K562 (cell line): ENCODE data around the gene PSMA8. TPM values are rescaled to one million over a fixed set of nuclear protein-coding genes. Genes with fewer than 3 reads are reported as not detected.

Experiments
- BCLAF1 ChIP-seq, 2 experiments: fragments of 450-650 bp in 1 of 2; IDR thresholded peaks; 2 replicates each; pipeline ENCODE4 v1.6.1; 2011 to 2017; ENCODE audit warnings: low read depth in 2 of 2, antibody characterized with exemption in 1 of 2, borderline replicate concordance in 1 of 2, low read length in 1 of 2, mild to moderate bottlenecking in 1 of 2, mixed read lengths in 1 of 2; ENCODE audit not compliant: control insufficient read depth in 1 of 2
- CBFA2T2 ChIP-seq: fragments of 450-650 bp; conservative IDR thresholded peaks from 2 replicates; pipeline ENCODE4 v1.6.1; 2017; ENCODE audit warnings: mild to moderate bottlenecking
- CBX2 ChIP-seq: fragments of 200-600 bp; sonication (generic); IDR thresholded peaks from one replicate; pipeline ENCODE4 v1.6.1; 2012; ENCODE audit warnings: mild to moderate bottlenecking, low read length, inconsistent platforms; ENCODE audit not compliant: insufficient read depth, poor library complexity, severe bottlenecking
- CREB1 ChIP-seq, 2 experiments: sonication (generic) in 1 of 2; formaldehyde crosslinking in 1 of 2; IDR thresholded peaks; 2 replicates each; pipeline versions ENCODE4 v1.6.1 to v1.8.0; 2012 to 2022; ENCODE audit warnings: inconsistent platforms in 1 of 2, mild to moderate bottlenecking in 1 of 2, missing genetic modification reagents in 1 of 2, moderate library complexity in 1 of 2
- CTBP1 ChIP-seq: fragments of 450-650 bp; IDR thresholded peaks from 2 replicates; pipeline ENCODE4 v1.6.1; 2016; ENCODE audit warnings: borderline replicate concordance
- FOSL1 ChIP-seq: fragments of 200-800 bp; sonication (Bioruptor generic); conservative IDR thresholded peaks from 2 replicates; pipeline ENCODE4 v1.6.1; 2016; ENCODE audit warnings: missing genetic modification characterization, missing compliant biosample characterization
- FUS ChIP-seq: fragments of 200-400 bp; formaldehyde crosslinking; optimal IDR thresholded peaks from 2 replicates; pipeline ENCODE3; 2017; ENCODE audit warnings: low read depth, low read length
- HDAC2 ChIP-seq: fragments of 450-650 bp; IDR thresholded peaks from 2 replicates; pipeline ENCODE4 v1.6.1; 2016; ENCODE audit warnings: mild to moderate bottlenecking
- KDM5B ChIP-seq: fragments of 200-600 bp; sonication (generic); IDR thresholded peaks from 2 replicates; pipeline ENCODE4 v1.6.1; 2012; ENCODE audit warnings: low read depth, mild to moderate bottlenecking, moderate library complexity, low read length, control low read depth, inconsistent platforms; ENCODE audit not compliant: insufficient replicate concordance
- KLF1 ChIP-seq: fragments of 450-650 bp; IDR thresholded peaks from 2 replicates; pipeline ENCODE4 v1.6.1; 2016; ENCODE audit warnings: missing genetic modification characterization, missing compliant biosample characterization
- RBM17 ChIP-seq: fragments of 200-400 bp; formaldehyde crosslinking; IDR thresholded peaks from 2 replicates; pipeline ENCODE4 v1.6.1; 2017; ENCODE audit warnings: low read depth, mild to moderate bottlenecking, low read length, borderline replicate concordance
- SRSF7 ChIP-seq: fragments of 200-400 bp; formaldehyde crosslinking; optimal IDR thresholded peaks from 2 replicates; pipeline ENCODE3; 2017; ENCODE audit warnings: mild to moderate bottlenecking, low read depth, low read length
- SRSF9 ChIP-seq: fragments of 200-400 bp; formaldehyde crosslinking; IDR thresholded peaks from 2 replicates; pipeline ENCODE4 v1.6.1; 2017; ENCODE audit warnings: low read depth, low read length, borderline replicate concordance
- STAT5A ChIP-seq: IDR thresholded peaks from 2 replicates; pipeline ENCODE4 v1.6.1; 2012; ENCODE audit warnings: low read length, inconsistent platforms, borderline replicate concordance
- TEAD4 ChIP-seq, 2 experiments: sonication (generic) in 1 of 2; formaldehyde crosslinking in 1 of 2; IDR thresholded peaks; 2 replicates each; pipeline versions ENCODE4 v1.6.1 to v1.8.0; 2012 to 2022; ENCODE audit warnings: borderline replicate concordance in 1 of 2, inconsistent platforms in 1 of 2, low read length in 1 of 2, mild to moderate bottlenecking in 1 of 2, missing genetic modification reagents in 1 of 2
- U2AF1 ChIP-seq: fragments of 200-400 bp; formaldehyde crosslinking; optimal IDR thresholded peaks from 2 replicates; pipeline ENCODE3; 2017; ENCODE audit warnings: mild to moderate bottlenecking, low read depth, low read length, moderate library complexity
- ZBTB12 ChIP-seq: fragments of 250-450 bp; sonication (Bioruptor Pico); IDR thresholded peaks from 2 replicates; pipeline ENCODE4 v1.4.0; 2020
- ZBTB8A ChIP-seq: fragments of 450-650 bp; IDR thresholded peaks from 2 replicates; pipeline ENCODE4 v1.6.1; 2018; ENCODE audit warnings: mild to moderate bottlenecking, moderate library complexity; ENCODE audit not compliant: partially characterized antibody
- ZFPM2 ChIP-seq: fragments of 250-450 bp; sonication (Bioruptor Pico); IDR thresholded peaks from 2 replicates; pipeline ENCODE4 v1.5.1; 2022; ENCODE audit warnings: mild to moderate bottlenecking
- ZKSCAN8 ChIP-seq: fragments of 200-800 bp; sonication (Bioruptor generic); IDR thresholded peaks from 2 replicates; pipeline ENCODE4 v1.6.1; 2016; ENCODE audit warnings: missing genetic modification characterization, missing compliant biosample characterization
- ZNF347 ChIP-seq: fragments of 450-650 bp; formaldehyde crosslinking; IDR thresholded peaks from 2 replicates; pipeline ENCODE4 v1.4.0; 2020; ENCODE audit warnings: low read depth, mild to moderate bottlenecking, moderate library complexity
- ZNF561 ChIP-seq: fragments of 450-650 bp; formaldehyde crosslinking; conservative IDR thresholded peaks from 2 replicates; pipeline ENCODE4 v1.4.0; 2020; ENCODE audit warnings: mild to moderate bottlenecking, moderate library complexity
- ZZZ3 ChIP-seq: fragments of 450-650 bp; IDR thresholded peaks from 2 replicates; pipeline ENCODE4 v1.6.1; 2016; ENCODE audit warnings: antibody characterized with exemption, mild to moderate bottlenecking, moderate library complexity
- polyA plus RNA-seq, 8 experiments: library from polyadenylated mRNA; depleted of rRNA in 4 of 8; stranded (reverse) in 5 of 8; unstranded in 3 of 8; fragments of >200 nt; fragmentation: Nextera tagmentation in 2 of 8; fragmentation: Illumina TruSeq in 1 of 8; extraction: Ambion mirVana in 2 of 8; extraction: Trizol in 1 of 8; gene quantifications; 2 replicates each; pipeline versions ENCODE4 v1.2.1 to v1.2.3, GENCODE V29; 2011 to 2014; ENCODE audit warnings: inconsistent platforms in 1 of 8, missing spikeins in 1 of 8
- total RNA-seq, 7 experiments: library from RNA; depleted of rRNA in 6 of 7; stranded (reverse); fragments of >200 nt in 6 of 7; fragmentation: Illumina TruSeq in 2 of 7; extraction: Trizol in 2 of 7; gene quantifications; 2 replicates each; pipeline versions ENCODE4 v1.2.1 to v1.2.3, GENCODE V29; 2011 to 2021; ENCODE audit warnings: low replicate concordance in 1 of 7

The PSMA8 gene
- total and polyA plus RNA-seq, 9 of the 15 experiments (the other 6 are each of a cell fraction or from before 2014, with no cell fraction given), result not detected

- TF ChIP-seq ZBTB12 (CRISPR knock-in tag), result 0 out of 2 replicates have a peak, but pooled peaks have one; percentile 7
- peak; percentile 7; the same call in 1 of the 2 replicates for TF ChIP-seq TEAD4 (IDR thresholded peaks at IDR 0.05; ENCODE audit: low read length)
- TF ChIP-seq TEAD4 (CRISPR knock-in tag; IDR thresholded peaks at IDR 0.05; ENCODE audit: borderline replicate concordance), result no peak
- no peak for TF ChIP-seq ZFPM2
- TF ChIP-seq ZNF347 (CRISPR knock-in tag), result no peak
- no peak for TF ChIP-seq STAT5A
- no peak; the same call in 1 of the 2 replicates for TF ChIP-seq FOSL1 (tag)
- no peak for TF ChIP-seq CBX2
- no peak for TF ChIP-seq ZKSCAN8
- TF ChIP-seq ZNF561, result no peak
- peak; percentile 93 for TF ChIP-seq HDAC2
- no peak for TF ChIP-seq U2AF1
- no peak for TF ChIP-seq SRSF9
- peak; percentile 97 for TF ChIP-seq CTBP1
- TF ChIP-seq CREB1 (IDR thresholded peaks at IDR 0.05), result no peak
- TF ChIP-seq CREB1 (CRISPR knock-in tag; IDR thresholded peaks at IDR 0.05), result no peak; the same call in 1 of the 2 replicates
- peak; percentile 27 for TF ChIP-seq FUS
- no peak; the same call in 1 of the 2 replicates for TF ChIP-seq KLF1 (tag)
- TF ChIP-seq SRSF7, result no peak
- peak; percentile 61; the same call in 1 of the 2 replicates for TF ChIP-seq ZZZ3
- TF ChIP-seq RBM17, result no peak
- TF ChIP-seq KDM5B, result peak; percentile 95
- peak in 1 of 2 experiments; percentile 98; a peak in 2 of 4 replicates for TF ChIP-seq BCLAF1 (IDR thresholded peaks at IDR 0.05; ENCODE audit: borderline replicate concordance in 1 of 2, control insufficient read depth in 1 of 2, low read depth in 2 of 2, low read length in 1 of 2)
- no peak for TF ChIP-seq CBFA2T2
- TF ChIP-seq ZBTB8A, result no peak
Observed at GRCh38 chr18:26090130-26091046, 43.3 kb upstream of the PSMA8 start, which contains the start of gene SS18 (continued).
